HS-5 (cell line): ENCODE data around the gene TTC34.
"Not testable (repeated sequence)": the region's sequence is repeated elsewhere in the genome, so short reads cannot be mapped to it uniquely, and the experiment has no call there.

Source experiments
- DNase-seq: peaks from one replicate; pipeline ENCODE4 v3.0.0-alpha.2; 2012; ENCODE audit warnings: low read depth

Gene TTC34

GRCh38 chr1:2798958-2799357, 2.5 kb downstream of the TTC34 start:
- DNase-seq, result not testable (repeated sequence)

DNA sequence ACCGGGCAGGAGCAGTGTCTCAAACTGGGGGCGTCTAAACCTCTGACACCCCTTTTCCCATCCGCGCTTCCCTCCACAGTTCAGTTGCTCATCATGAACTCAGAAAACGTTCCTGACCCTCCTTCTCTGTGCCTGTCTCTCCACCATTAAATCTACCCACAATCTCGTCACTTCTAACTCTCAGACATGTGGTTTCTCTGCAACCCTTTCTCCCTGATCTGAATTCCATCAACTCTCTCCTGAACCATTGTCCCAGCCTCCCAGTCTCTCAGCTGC, 3.8 kb downstream of the TTC34 start:
- no peak for DNase-seq

DNA sequence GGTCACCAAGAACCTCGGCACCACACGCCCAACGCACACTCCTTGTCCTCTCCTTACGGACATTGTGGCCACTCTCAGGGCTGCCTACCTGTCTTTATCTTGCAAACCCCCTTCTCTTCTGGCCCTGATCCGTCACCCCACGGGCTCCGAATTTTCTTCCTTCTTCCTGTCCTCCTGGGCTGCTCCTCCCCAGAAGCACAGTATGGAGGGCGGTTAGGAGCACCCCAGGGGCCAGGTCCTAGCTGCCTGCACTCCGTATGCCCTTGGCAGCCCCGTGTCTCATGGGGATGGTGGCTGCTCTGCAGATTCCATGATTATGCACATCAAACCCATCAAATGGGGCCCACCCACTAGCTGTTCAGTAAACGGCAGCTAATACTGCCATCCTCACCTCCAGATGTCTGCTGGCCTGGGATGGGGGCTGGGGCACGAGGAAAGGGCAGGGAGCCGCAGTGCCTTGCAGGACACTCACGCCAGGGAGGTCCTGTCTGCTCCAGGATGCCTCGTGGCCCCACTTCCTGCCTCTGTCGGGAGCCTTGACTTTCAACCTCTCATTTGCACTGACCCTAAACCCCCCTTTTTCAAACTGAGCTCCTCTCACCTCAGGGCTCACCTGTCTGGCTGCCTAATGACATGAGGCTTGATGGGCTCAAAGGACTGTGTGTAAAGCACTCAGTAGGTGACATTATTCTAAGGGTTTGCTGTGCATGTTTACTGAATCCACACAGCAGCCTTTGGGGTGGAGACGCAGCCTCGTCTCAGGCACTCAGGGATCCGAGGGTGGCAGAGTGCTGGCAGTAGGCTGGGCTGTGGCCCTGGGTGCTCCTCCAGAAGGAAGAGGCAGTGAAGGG, 4.4 kb downstream of the TTC34 start:
- DNase-seq, result no peak

- DNase-seq, result no peak
Observed at GRCh38 chr1:2795926-2796325, 5.6 kb downstream of the TTC34 start.

GRCh38 chr1:2791027-2791760, 10.3 kb downstream of the TTC34 start:
- no peak for DNase-seq

- DNase-seq, result no peak
Observed at GRCh38 chr1:2789986-2790581, 11.4 kb downstream of the TTC34 start.

DNA sequence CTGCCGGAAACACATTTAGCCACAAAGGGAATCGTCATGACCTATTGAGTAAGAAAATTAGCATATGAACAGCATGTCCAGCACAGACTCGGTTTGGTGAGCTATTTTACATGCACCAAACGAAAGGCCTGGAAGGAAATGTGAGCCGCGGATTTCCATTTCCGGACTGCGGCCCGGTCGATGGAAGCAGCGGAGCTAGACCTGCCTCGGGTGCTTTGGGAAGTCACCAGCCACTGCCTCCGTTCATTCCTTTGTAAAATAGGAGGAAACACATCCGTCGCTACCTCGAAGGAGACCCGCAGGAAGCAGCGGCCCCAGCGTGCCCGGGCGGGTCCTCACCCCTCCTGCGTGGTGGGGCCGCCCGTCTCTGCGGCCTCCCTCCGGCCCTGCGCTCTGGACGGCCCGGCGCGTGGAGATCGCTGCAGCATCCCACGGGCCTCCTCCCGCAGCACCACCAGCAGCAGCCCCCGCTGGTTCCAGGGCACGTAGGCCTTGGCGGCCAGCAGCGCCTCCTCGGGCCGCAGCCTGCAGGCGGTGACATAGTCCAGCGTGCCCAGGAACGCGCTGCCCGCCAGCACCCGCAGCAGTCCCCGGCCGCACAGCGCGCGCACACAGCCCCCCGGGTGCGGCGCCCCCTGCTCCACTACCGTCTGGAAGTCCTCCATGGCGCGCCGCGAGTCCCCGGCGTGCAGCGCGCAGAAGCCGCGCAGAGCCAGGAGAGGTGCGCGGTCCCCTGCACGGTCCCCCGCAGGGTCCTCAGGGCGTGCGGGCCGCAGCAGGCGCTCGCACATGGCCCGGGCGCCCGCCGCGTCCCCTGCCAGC, 12.1 kb downstream of the TTC34 start:
- DNase-seq, result no peak

DNA sequence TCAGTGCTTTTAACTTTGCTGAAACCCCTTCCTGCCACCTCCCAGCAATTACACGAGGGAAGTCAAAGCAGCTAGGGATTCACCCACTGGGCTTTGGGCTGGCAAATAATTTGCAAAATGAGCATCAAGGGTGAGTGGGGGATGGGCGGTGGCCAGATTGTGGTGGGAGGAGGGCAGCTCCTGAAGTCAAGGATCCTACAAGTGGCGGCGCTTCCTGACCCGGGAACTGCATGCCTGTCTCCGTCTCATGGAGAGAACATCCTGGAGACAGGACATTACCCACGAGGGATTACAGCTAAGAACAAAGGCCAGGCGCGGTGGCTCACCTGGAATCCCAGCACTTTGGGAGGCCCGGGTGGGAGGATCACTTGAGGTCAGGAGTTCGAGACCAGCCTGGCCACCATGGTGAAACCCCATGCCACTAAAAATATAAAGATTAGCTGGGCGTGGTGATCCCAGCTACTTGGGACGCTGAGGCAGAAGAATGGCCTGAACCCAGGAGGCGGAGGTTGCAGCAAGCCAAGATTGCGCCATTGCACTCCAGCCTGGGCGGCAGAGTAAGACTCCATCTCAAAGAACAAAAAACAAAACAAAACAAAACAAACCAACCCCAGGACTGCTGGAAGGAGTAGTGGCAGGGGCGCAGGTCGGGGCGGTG, 12.9 kb downstream of the TTC34 start:
- DNase-seq, result no peak

GRCh38 chr1:2787163-2787911, 14.2 kb downstream of the TTC34 start:
- no peak for DNase-seq

DNA sequence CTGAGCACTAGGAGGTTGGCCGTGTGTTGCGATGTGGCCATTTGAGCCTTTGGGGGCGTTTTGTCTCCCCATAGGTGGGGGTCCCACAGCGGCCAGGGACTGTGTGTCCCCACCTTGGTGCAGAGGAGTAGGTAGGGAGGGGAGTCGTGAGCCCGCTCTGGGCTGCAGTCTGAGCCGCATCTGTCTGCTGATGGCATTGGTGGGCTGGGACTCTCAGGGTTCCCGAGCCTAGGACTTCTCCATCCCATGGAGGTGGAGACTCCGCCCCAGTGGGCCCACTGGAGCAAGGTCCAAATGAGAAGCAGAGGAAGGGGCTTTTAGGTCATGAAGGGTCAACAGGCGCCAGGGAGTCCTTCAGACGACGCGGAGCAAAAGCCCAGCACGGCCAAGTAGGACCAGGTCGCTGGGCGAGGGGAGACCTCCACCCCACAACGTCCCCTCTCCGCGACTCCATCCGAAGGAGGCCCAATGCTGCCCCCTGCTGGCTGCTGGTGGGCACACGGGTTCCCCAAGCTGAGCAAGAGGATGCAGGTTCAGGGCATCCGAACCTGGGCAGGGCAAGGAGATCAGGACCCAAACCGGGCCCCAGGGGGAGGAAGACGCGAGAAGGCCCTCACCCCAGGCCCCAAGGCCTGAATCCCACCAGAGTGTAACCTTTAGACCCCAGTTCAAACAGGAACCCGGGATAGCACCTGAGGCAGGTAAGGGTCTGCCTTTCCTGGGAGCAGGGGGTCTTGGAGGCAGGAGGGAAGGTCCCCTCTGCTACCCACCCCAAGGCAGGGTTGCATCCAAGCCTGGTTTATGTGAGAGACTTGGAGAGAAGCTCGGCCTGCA, 14.9 kb downstream of the TTC34 start:
- DNase-seq, result no peak

GRCh38 chr1:2785631-2786328, 15.7 kb downstream of the TTC34 start:
- DNase-seq, result no peak

- DNase-seq, result no peak
Observed at GRCh38 chr1:2784854-2785630, 16.5 kb downstream of the TTC34 start.

DNA sequence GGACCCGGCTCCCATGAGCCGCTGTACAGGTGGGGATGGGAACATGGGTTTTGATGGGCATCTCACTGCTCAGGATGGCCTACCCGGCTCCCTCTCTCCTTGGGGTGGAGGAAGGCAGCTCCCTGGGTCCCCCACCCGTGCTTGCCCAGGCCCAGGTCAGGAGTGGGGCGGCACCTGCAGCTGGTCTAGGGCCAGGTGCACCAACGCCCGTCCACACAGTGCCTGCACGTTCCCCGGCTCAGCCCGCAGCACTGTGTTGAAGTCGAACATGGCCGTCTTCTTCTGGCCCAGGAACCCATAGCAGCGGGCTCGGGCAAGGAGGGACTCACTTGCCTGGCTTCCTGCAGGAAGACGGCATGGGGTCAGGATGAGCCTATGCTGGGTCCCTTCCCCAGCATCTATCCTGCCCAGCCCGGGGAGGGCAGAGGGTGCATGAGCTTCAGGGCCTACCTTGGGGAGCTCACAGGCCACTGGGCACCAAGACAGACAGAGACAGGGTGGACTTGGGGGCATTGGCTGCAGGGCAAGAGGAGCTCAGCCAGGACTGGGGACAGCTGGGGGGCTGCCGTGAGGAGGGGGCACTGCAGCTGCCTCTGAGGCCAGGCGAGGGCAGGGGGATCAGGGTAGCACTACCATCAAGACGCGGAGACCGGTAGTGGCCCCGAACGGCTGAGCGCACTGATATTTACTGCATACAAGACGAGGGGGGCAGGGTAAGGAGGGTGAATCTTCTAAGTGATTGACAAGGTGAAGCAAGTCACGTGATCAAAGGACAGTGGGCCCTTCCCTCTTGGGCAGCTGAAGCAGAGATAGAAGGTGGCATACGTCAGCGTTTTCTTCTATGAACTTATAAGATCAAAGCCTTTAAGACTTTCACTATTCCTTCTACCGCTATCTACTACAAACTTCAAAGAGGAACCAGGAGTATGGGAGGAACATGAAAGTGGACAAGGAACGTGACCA, 17.8 kb downstream of the TTC34 start:
- DNase-seq, result no peak

DNA sequence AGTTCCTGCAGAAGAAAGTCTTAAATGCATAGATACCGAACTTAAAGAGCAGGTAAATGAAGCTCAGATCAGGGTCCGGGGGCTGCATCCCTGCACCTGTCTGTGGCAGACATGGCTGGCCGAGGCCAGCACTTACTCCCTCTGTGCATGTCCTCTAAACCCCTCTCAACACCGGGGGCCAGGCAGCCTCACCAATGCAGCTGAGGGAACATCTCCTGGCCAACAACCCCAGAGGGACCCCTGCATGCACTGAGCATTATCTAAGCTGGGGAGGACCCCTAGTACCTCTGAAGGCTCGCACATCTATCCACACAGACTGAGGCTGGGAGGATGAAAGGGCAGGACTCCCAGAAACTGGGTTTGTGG, 18.4 kb downstream of the TTC34 start:
- DNase-seq, result no peak

DNA sequence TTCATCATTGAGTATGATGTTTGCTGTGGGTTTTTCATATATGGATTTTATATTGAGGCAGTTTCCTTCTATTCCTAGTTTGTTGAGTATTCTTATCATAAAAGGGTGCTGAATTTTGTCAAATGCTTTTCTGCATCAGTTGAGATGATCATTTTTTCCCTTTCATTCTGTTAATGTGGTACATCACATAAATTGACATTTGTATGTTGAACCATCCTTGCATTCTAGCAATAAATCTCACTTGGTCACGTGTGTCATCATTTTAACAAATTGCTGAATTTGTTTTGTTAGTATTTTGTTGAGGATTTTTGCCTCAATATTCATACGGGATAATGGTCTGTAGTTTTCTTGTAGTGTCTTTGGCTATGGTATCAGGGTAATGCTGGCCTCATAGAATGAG, 19.9 kb downstream of the TTC34 start:
- DNase-seq, result no peak

- DNase-seq, result no peak
Observed at GRCh38 chr1:2778220-2778592, 23.3 kb downstream of the TTC34 start.

- DNase-seq, result no peak
Observed at GRCh38 chr1:2777424-2778219, 23.9 kb downstream of the TTC34 start.
